NCI-H1417 (cell line): ENCODE measurements around the gene MDP1.

Source experiments
- DNase-seq, 3 experiments: peaks; one replicate each; lab custom pipeline; 2025; lab: John Stamatoyannopoulos, UW

The MDP1 gene

DNA sequence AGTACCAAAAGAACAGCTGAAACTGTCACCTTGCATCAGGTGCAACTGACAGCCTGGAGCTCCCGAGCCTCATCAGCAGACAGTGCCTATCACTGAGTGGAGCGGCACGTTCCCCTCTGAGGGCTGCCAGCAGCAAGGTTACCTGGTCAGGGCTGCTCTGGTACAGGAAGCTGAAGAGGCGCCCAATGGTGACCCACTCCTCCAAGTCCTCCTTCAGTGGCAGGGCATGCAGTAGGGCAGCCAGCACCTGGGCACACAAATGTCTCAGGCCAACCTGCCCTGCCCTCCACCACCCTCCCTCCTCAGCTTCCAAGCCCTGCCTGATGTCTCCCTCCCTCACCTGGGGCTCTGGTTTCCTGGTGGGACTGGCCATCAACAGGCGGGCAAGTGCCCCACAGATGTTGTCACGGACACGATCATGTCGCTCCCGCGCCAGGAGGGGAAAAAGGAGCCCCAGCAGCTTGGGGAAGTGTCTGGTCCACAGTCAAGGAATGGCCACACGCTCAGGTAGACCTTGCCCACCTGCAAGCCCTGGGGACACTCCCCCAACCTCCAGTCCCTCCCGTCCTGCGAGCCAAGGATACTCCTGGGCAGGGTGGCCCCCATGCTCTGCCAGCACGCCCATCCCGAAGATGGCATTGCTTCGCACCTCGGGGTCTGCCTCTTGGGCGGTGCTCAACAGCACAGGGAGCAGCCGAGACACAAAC is 34.3 kb downstream of the MDP1 start:
- no peak for DNase-seq

DNA sequence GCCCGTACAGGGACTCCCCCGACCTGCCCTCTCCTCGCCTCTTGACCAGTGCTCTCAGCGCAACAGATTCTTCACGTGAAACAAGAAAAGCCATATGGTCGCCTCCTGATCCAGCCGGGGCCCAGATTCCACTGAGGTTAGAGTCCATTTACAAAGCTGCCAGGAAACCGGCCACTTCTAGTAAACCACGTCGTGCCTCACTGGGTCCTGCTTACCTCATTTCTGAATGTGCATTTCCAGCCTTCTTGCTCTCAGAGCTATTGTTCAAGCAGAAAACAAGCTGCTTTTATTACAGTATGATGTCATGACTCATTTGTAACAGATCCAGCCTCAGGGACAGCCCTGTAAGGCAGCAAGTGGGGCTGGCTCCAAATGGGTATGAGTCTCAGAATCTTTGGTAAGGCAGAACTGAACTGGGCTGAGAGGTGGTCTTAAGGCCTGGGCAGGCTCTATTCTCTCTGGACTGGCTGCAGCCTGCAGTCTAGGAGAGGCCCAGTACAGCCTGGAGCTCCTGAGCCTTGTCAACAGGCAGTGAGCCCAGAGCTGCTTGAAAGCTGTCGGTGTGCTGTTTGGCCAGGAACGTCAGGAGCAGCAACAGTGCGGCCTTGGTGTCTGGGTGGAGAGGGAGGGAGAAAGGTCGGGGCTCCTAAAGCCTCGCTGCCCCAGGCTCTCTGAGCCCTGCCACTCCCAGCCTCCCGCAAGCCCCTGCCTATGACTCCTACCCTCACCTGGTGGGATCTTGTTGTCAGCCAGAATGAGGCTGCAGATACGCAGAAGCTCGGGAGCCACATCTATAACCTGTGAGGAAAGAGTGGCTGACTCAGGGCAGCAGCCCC is 35.7 kb downstream of the MDP1 start:
- DNase-seq: no peak

DNA sequence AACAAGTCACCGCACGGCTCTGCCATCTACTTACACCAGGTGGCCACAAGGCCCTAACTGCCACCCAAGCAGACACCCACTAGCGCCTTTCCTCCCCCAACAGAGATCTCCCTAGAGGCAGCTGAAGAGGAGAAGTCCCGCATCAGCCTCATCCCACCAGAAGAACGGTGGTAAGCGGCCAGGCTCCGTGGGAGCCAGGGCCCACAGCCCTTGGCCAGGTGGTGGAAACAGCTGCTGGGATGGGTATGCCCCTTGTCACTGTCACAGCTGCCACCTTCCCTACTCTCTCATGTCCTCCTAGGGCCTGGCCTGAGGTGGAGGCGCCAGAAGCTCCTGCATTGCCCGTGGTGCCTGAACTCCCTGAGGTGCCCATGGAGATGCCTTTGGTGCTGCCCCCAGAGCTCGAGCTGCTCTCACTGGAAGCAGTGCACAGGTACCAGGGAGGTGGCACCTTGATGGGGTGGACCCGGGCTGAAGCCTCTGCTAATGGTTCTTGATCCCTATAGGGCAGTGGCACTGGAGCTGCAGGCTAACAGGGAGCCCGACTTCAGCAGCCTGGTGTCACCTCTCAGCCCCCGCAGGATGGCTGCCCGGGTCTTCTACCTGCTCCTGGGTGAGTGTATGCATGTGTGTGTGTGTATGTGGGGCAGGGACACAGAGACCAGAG is 36.4 kb downstream of the MDP1 start:
- DNase-seq: no peak

DNA sequence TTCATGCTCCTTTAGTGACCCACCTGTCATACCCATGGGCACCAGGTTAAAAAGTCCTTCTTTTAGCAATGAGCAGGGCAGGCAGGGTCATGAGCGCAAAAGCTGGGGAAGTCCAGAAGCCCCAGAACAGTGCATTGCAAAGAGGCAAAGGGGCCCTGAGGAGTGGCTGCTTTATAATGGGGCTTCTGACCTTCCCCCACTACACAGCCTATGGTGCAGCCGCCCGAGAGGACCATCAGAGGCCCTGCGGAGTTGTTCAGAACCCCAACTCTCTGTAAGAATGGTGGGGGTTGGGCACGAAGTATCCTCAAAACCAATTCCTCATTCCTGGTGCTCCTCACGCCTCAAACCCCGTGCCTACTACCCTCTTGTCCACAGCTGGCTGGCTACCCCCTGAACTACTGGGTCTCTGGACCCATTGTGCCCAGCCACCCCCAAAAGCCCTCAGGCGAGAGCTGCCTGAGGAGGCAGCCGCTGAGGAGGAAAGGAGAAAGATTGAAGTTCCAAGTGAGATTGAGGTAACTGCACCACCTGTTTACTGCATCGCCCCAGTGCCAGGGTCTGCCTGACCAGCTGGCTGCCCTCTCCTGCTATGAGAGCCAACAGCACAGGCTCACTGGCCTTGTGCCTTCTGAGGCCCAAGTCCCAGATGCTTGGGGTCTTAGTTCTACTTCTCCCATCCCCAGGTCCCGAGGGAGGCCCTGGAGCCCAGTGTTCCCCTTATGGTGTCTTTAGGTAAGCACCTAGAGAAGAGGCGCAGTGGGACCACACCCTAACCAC is 37.3 kb downstream of the MDP1 start:
- no peak for DNase-seq

DNA sequence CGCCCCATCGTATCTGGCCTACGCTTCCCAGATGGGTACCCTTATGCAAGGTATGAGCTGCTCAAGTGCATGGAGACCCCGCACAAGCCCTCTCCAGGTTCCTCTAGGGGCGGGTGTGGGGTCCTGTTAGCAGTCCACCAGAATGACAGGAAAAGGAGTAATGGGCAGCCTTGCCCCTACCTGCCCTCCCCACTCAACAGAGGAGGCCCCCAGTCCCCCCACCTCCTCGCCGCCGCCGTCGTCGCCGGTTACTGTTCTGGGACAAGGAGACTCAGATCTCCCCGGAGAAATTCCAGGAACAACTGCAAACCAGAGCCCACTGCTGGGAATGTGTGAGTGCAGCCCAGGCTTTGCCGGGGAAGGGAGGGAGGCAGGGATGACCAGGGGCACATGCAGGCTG is 38.0 kb downstream of the MDP1 start:
- no peak for DNase-seq

DNA sequence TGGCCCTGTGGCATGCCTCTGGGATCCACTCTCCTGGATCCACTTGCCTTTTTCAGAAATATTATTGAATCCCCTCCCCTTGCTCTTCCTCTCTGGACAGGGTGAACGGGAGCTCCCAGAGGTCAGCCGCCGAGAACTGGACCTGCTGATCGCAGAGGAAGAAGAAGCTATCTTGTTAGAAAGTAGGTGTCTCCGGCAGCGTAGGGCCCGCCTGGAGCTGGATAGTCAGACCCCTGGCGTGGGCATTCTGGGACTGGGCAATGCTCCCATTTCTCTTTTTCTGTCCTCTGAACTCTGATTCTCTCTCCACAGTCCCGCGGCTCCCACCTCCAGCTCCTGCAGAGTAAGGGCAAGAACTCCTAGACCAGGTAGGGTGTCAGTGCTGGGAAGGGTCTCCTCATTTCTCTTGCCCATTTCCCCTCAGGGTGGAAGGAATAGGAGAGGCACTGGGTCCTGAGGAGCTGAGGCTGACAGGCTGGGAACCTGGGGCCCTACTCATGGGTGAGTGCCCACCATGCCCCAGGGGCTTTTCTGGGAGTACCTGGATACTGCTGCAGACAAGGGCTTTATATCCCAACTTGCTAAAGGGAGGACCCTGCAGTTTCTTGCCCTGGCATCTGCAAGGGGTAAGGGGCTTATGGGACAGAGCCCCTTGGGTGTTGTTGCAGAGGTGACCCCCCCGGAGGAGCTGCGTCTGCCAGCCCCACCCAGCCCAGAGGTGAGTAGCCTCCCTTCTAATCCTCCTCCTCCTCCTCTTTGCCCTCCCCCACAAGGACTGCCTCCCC is 38.6 kb downstream of the MDP1 start:
- no peak for DNase-seq

DNA sequence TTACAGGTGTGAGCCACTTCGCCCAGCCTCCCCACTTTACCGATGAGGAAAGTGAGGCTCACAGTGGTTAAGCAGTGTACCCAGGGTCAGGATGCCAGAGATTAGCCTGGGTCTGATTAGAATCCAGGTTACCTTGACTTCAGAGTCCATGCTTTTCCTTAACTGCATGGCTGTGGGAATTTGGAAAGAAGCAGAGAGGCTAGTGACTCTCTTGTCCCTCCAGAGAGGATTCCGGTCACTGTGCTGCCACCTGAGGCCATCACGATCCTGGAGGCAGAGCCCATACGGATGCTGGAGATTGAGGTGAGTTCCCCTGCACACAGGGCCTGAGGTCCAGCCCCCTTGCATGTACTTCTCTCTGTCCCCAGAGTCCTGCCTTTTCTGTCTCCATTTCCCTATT is 39.3 kb downstream of the MDP1 start:
- DNase-seq: no peak

DNA sequence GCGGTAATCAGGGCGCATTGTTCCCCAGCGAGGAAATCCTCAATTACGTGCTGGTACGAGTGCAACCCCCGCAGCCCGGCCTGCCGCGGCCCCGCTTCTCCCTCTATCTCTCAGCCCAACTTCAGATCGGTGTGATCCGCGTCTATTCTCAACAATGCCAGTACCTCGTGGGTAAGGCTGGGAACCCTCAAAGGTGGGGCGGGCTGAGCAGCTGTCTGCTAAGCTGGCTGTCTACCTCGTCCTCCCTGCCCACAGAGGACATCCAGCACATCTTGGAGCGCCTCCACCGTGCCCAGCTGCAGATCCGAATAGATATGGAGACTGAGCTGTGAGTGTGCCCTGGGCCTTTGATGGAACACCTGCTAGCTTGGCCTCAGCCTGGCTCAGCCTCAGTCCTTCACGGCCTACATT is 43.0 kb downstream of the MDP1 start:
- DNase-seq: peak in 1 of 3 experiments; percentile 49

DNA sequence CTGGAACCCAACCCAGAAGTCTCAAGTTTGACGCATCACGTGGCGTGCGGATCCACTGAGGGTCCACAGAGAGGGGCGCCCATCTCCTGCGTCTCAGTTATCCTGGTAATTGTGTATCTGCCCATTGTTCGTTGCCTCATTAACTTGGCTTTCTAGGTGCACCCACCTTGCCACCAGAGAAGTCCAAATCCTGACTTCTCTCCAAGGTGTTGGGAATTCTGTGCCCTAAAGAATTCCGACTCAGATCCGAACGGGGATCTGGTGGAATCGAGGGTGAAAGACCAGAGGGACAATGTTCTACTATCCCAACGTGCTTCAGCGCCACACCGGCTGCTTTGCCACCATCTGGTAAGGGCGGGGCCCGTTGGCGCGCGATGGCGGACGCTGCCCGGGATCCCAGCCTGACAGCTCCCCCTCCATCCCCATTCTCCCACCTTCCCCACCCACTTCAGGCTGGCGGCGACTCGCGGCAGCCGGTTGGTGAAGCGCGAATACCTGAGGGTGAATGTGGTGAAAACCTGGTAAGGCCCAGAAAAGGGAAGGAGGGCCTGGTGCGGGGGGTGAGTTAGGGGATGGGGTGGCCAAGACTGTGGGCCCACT is 43.5 kb downstream of the MDP1 start:
- DNase-seq: peak; percentile 37 to 59 (median 40)

DNA sequence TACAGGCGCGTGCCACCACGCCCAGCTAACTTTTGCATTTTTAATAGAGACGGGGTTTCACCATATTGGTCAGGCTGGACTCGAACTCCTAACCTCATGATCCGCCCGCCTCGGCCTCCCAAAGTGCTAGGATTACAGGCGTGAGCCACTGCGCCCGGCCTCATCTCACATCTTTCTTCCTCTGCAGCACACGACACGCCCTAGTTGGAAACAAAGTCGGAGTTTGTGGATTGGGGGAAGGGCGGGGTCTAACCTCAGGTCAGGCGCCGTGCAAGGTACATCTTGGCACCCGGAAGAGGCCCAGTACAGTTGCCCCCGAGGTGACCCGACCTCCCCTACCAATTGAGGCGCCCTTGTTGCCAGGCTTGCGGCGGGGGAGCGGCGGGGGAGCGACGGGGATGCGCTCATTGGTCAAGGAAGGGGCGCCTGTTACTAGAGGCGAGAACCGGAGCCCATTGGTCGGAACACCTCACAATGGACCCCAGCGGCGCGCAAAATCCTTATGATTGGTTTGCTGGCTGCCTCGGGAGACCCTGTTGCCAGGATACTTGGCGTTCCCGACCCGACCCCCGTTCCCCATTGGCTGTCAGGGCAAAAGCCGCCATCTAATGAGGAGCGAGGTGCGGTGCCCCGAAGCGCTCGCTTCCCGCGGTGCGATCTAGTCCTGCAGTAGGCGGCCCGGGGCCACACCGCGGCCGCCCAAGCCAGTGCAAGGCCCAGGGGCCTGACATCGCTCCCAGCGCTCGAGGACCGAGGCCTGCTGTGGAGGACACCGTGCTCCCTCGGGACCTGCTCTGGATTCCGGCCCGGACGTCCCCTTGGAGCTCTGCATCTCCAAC is 44.2 kb downstream of the MDP1 start, which contains the start of gene REC8:
Gene REC8 (plus strand): TSS at position 659 of the 839 bp plus-strand sequence. CDS start 473 bp downstream, outside the sequence.
- DNase-seq: peak; percentile 92 to 99 (median 98)

DNA sequence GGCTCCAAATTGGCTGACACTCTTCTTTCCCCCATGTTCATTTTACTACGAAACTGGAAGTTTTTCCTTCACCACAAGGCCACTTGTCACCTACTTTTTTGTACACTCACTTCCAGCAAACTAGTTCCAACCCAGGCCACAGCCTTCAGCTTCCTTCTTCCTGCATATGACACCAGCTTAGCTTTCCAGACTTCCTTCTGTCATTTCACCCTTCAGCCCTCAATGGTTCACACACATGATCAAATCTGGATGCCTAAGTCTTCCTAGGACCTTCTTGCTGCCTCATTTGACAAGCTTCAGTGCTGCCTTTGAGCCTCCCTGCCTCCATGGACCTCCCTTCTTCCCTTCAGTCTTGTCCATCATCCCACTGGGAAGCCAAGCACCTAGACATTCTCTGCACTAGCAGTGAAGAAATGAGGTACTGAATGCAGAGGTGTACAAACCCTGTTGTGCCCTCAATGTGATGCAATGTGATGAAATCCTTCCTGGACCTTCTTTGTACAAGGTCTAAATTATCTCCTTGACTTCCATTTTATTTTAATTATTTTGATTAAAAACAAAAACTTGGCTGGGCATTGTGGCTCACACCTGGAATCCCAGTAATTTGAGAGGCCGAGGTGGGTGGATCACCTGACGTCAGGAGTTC is 48.3 kb downstream of the MDP1 start:
- DNase-seq: no peak

DNA sequence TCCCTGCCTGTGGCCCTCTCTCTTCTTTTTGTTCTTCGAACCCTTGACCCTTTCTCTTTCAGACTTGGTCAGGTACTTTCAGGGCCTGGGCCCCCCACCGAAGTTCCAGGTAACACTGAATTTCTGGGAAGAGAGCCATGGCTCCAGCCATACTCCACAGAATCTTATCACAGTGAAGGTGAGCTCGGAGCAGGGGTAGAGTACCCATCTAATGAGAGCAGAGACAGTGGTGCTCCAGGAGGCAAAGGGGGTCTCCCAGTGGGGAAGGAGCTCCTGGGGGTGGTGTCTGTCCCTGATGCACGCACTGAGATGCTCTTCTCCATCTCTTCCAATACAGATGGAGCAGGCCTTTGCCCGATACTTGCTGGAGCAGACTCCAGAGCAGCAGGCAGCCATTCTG is 50.1 kb downstream of the MDP1 start:
- DNase-seq: no peak

DNA sequence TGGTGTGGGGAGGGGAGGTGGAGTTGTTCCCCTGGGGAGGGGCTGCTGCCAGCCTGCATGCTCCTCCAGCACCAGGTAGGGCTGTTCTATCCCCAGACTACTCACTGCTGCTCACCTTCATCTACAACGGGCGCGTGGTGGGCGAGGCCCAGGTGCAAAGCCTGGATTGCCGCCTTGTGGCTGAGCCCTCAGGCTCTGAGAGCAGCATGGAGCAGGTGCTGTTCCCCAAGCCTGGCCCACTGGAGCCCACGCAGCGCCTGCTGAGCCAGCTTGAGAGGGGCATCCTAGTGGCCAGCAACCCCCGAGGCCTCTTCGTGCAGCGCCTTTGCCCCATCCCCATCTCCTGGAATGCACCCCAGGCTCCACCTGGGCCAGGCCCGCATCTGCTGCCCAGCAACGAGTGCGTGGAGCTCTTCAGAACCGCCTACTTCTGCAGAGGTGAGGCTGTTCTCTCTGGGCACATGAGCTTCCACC is 51.3 kb downstream of the MDP1 start:
- DNase-seq: no peak
